Heart right ventricle (tissue), 16 donors: ENCODE measurements around the gene MAPT. TPM values are rescaled to one million over a fixed set of nuclear protein-coding genes. Genes with fewer than 3 reads are reported as not detected.

Source experiments
- ATAC-seq, 8 donors: fragments of 200-7000 bp; cut with Tn5 transposase; one replicate each; pipeline ENCODE4 v1.9.1; 2020; ENCODE audit warnings: mild to moderate bottlenecking in 8 of 8, moderate library complexity in 8 of 8, moderate number of reproducible peaks in 1 of 8
- DNase-seq, 2 donors: peaks; one replicate each; pipeline ENCODE4 v3.0.0-alpha.2; 2020
- H3K27ac ChIP-seq, 10 donors: fragments of 200-600 bp; sonication (generic) in 2 of 10; one replicate each; pipeline versions ENCODE4 v1.5.0 to v1.8.0; 2020 to 2022; ENCODE audit warnings: mild to moderate bottlenecking in 3 of 10
- H3K27me3 ChIP-seq, 7 donors: fragments of 200-600 bp; one replicate each; pipeline ENCODE4 v1.8.0; 2021 to 2022; ENCODE audit warnings: mild to moderate bottlenecking in 2 of 7
- H3K36me3 ChIP-seq, 9 donors: fragments of 200-600 bp; sonication (generic) in 1 of 9; one replicate each; pipeline versions ENCODE4 v1.5.0 to v1.8.0; 2020 to 2022; ENCODE audit warnings: mild to moderate bottlenecking in 2 of 9
- H3K4me1 ChIP-seq, 9 donors: fragments of 200-600 bp; sonication (generic) in 1 of 9; one replicate each; pipeline versions ENCODE4 v1.5.0 to v1.8.0; 2020 to 2022; ENCODE audit warnings: mild to moderate bottlenecking in 4 of 9
- H3K4me3 ChIP-seq, 10 donors: fragments of 200-600 bp; sonication (generic) in 2 of 10; one replicate each; pipeline versions ENCODE4 v1.5.0 to v1.8.0; 2020 to 2022; ENCODE audit warnings: mild to moderate bottlenecking in 7 of 10, moderate library complexity in 2 of 10
- H3K9me3 ChIP-seq, 11 donors: fragments of 200-600 bp in 10 of 11; sonication (generic) in 2 of 11; one replicate each; pipeline versions ENCODE4 v1.5.0 to v1.8.0; 2013 to 2022; ENCODE audit warnings: mild to moderate bottlenecking in 2 of 11, control low read depth in 1 of 11, moderate library complexity in 1 of 11
- CTCF ChIP-seq, 9 donors: fragments of 200-600 bp; sonication (generic) in 2 of 9; IDR thresholded peaks; one replicate each; pipeline versions ENCODE4 v1.5.0 to v1.8.0; 2021 to 2022; ENCODE audit warnings: antibody characterized with exemption in 9 of 9, mild to moderate bottlenecking in 5 of 9, moderate library complexity in 1 of 9
- WGBS, 2 donors: extraction: QIAGEN DNeasy Blood & Tissue Kit; methylation state at CpG; one replicate each; pipeline ENCODE4 v1.1.7; 2013; ENCODE audit warnings: inconsistent platforms in 1 of 2; 5-methylcytosine and 5-hydroxymethylcytosine counted together
- intact Hi-C, 10 donors: fragments of 100-400 bp; cut with DNase I; formaldehyde crosslinking; loops; one replicate each; pipeline versions ENCODE4 v1.11.1 to v1.14.2; 2022
- polyA plus RNA-seq, 2 donors: library from polyadenylated mRNA; stranded (reverse); fragments of 200-250 nt; gene quantifications; one replicate each; pipeline ENCODE4 v1.2.3, GENCODE V29; 2013
- total RNA-seq, 10 donors: library from RNA; stranded (reverse); fragmentation: NEBNext Ultra II Directional in 3 of 10; extraction: Animal tissue kit (Norgen Biotek cat#: 25700) in 3 of 10; gene quantifications; one replicate each; pipeline versions ENCODE4 v1.2.1 to v1.2.4, GENCODE V29; 2021 to 2023
- donor health status: Arrhythmogenic right ventricular cardiomyopathy.
- donor health status: ischemic (EF 13 %, LVEDD 7.1; RV severe dilation, severe dysfunction).
- donor health status: healthy with polysubstance abuse.
- donor health status: DM: no; HTN: yes; CAD: no.
- donor health status: DM: no; HTN: no; CAD: no.
- donor health status: ischemic (EF 25% LVEDD 6.9; RV normal size, moderate dysfunction).
- donor health status: ischemic (EF 25% LVEDD 5.7; RV mildly dilated, moderate dysfunction).
- donor health status: healthy.
- donor health status: DM: yes; HTN: yes; CAD: no.
- donor health status: Ischemic cardiomyopathy.
- donor health status: ischemic (EF 35%, LVEDD 5.7; RV mildly dilated, moderate dysfunction).
- donor health status: nonischemic (EF 11% LVEDD 7.7; RV severe dilation, severe dysfunction).
- donor health status: DM: yes; HTN: yes; CAD: no.
- donor health status: PGD.
- donor health status: ischemic (EF 29% LVEDD 5.4; RV normal size, mild dysfunction).
- donor health status: nonischemic (EF 23%, LVEDD 6.1; RV moderate dilation, normal function).

Gene MAPT
- total and polyA plus RNA-seq, 12 donors = 0.90 to 63.3 (median 32.5) TPM

GRCh38 chr17:46027048-46027975 is 133.0 kb downstream of the MAPT start:
- H3K9me3 ChIP-seq = no peaks in the 10 kb centered on the region
- intact Hi-C loops = no loop called here
- peaks cover 0 to 88% (median 18%) of the 10 kb centered on the region in 9 donors for H3K36me3 ChIP-seq
- no peak overlapping the region for H3K4me3 ChIP-seq
- H3K27ac ChIP-seq = peak overlapping the region in 6 of 10 donors; percentile 30 to 73 (median 42)
- DNase-seq = no peak
- no peak for TF ChIP-seq CTCF (IDR thresholded peaks at IDR 0.05)
- WGBS, 2 donors = 63 to 67% methylated on average over 12 of the region's 12 CpGs
- peak in 4 of 8 donors; percentile 7 to 22 (median 10) for ATAC-seq
- no peaks in the 10 kb centered on the region for H3K27me3 ChIP-seq
- H3K4me1 ChIP-seq = peaks cover 0 to 36% (median 18%) of the 10 kb centered on the region in 9 donors

DNA sequence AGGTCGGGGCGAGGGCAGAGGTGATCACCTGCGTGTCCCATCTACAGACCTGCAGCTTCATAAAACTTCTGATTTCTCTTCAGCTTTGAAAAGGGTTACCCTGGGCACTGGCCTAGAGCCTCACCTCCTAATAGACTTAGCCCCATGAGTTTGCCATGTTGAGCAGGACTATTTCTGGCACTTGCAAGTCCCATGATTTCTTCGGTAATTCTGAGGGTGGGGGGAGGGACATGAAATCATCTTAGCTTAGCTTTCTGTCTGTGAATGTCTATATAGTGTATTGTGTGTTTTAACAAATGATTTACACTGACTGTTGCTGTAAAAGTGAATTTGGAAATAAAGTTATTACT is 133.6 kb downstream of the MAPT start:
- H3K4me1 ChIP-seq = peaks cover 0 to 36% (median 18%) of the 10 kb centered on the region in 9 donors
- TF ChIP-seq CTCF (IDR thresholded peaks at IDR 0.05) = no peak
- no peaks in the 10 kb centered on the region for H3K9me3 ChIP-seq
- H3K36me3 ChIP-seq = peaks cover 0 to 94% (median 21%) of the 10 kb centered on the region in 9 donors
- H3K4me3 ChIP-seq = no peak overlapping the region
- intact Hi-C loops = no loop called here
- no peaks in the 10 kb centered on the region for H3K27me3 ChIP-seq
- no peak for DNase-seq
- ATAC-seq = no peak
- WGBS, 2 donors = 61 to 69% methylated on average over 4 of the region's 4 CpGs
- peak overlapping the region in 6 of 10 donors; percentile 1 to 64 (median 40) for H3K27ac ChIP-seq

GRCh38 chr17:46028374-46028773 is 134.0 kb downstream of the MAPT start:
- WGBS, 2 donors = 81 to 83% methylated on average over 3 of the region's 3 CpGs
- Histone ChIP-seq H3K4me3 (no peak overlapping the region), H3K9me3 (no peaks in the 10 kb centered on the region), H3K36me3 (peaks cover 0 to 94% (median 25%) of the 10 kb centered on the region in 9 donors), H3K27me3 (no peaks in the 10 kb centered on the region), H3K4me1 (peaks cover 0 to 36% (median 18%) of the 10 kb centered on the region in 9 donors), H3K27ac (peak overlapping the region in 4 of 10 donors; percentile 1 to 64 (median 36))
- DNase-seq = no peak
- no peak for TF ChIP-seq CTCF (IDR thresholded peaks at IDR 0.05)
- intact Hi-C loops = no loop called here
- ATAC-seq = no peak

DNA sequence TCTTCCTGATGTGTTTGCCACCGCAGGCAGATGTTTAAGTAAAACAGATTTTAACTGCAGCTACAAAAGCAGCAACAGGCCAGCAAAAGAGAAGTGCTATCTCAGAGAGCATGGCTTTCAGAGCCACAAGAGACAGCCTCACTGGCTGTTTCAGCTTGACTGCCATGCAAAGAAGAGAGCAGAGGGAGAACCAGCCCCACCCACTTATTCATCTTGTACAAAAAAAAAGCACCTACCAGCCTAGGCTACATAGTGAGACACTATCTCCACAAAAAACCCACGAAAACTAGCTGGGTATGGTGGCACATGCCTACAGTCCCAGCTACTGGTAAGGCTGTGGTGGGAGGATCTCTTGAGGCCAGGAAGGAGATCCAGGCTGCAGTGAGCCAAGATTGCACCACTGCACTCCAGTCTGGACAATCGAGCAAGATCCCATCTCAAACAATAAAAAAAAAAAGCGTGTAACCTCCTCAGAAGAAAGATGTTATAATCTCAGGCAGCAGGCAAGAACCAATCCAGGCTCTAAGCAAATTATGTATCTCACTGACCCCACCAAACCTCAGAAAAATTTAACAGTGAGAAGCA is 134.7 kb downstream of the MAPT start:
- no peak for TF ChIP-seq CTCF (IDR thresholded peaks at IDR 0.05)
- no peak overlapping the region for H3K4me3 ChIP-seq
- H3K36me3 ChIP-seq = peaks cover 0 to 94% (median 32%) of the 10 kb centered on the region in 9 donors
- DNase-seq = no peak
- no peak for ATAC-seq
- no peaks in the 10 kb centered on the region for H3K9me3 ChIP-seq
- 76 to 91% methylated on average over 4 of the region's 4 CpGs for WGBS, 2 donors
- intact Hi-C loops = no loop called here
- H3K27ac ChIP-seq = no peak overlapping the region
- peaks cover 0 to 36% (median 18%) of the 10 kb centered on the region in 9 donors for H3K4me1 ChIP-seq
- no peaks in the 10 kb centered on the region for H3K27me3 ChIP-seq
